LNCaP clone FGC (cell line): ENCODE results near the gene ATF1.

ENCODE experiments used
- DNase-seq: peaks from one replicate; pipeline ENCODE4 v3.0.0-alpha.2; 2011; ENCODE audit warnings: low read depth
- H3K4me3 ChIP-seq: 2 replicates; pipeline ENCODE4 v1.5.1; 2011; ENCODE audit warnings: mild to moderate bottlenecking, low read depth, low read length, control low read depth
- TF ChIP-seq, protein P1 (sequence below): IDR thresholded peaks from 2 replicates; pipeline ENCODE4 v1.5.1; 2012; ENCODE audit warnings: mild to moderate bottlenecking; ENCODE audit not compliant: control insufficient read depth, insufficient read depth; ENCODE audit errors: extremely low read depth

ATF1 gene

DNA sequence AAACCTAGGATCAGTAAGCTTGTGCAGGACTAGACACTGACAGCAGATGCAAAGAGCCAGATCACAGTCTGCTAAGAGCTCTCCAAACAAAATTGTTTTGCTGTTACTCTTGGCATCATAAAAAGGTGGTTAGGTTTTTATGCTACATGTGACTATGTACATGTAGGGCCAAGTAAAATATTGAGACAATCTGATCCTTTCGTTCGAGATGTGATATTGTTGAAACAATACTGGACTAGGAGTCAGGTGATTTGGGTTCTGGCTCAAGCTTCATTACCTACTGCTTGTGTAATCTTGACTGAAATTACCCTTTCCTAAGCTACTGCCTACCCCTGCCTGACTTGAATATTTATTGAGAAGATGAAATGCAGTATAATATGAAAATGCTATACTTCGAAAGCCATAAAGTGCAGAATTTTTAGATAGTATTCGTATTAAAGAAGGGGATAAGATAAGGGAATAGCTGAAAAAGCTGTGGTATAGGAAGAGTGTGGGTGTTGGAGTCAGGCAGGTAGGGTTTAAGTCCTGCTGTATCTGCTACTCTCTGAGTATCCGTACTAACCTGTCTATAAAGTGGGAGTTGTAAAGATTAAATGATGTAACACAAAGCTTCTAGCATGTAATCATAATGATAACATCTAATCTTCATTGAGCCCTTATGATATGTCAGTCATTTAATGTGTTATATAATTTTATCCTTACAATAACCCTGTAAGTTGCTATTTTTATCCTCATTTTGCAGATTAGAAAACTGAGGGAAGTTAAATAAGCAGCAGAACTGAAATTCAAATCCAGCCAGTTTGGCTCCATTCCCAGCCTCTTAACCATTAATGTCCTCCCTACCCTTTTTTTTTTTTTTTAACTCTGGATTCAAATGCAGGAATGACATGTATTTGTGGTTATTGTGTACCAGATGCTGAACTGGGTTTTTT is 38.6 kb upstream of the ATF1 start:
- peak; percentile 95 for DNase-seq
- TF ChIP-seq, protein P1, sequence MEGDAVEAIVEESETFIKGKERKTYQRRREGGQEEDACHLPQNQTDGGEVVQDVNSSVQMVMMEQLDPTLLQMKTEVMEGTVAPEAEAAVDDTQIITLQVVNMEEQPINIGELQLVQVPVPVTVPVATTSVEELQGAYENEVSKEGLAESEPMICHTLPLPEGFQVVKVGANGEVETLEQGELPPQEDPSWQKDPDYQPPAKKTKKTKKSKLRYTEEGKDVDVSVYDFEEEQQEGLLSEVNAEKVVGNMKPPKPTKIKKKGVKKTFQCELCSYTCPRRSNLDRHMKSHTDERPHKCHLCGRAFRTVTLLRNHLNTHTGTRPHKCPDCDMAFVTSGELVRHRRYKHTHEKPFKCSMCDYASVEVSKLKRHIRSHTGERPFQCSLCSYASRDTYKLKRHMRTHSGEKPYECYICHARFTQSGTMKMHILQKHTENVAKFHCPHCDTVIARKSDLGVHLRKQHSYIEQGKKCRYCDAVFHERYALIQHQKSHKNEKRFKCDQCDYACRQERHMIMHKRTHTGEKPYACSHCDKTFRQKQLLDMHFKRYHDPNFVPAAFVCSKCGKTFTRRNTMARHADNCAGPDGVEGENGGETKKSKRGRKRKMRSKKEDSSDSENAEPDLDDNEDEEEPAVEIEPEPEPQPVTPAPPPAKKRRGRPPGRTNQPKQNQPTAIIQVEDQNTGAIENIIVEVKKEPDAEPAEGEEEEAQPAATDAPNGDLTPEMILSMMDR, result no peak
- no peak overlapping the region for H3K4me3 ChIP-seq

DNA sequence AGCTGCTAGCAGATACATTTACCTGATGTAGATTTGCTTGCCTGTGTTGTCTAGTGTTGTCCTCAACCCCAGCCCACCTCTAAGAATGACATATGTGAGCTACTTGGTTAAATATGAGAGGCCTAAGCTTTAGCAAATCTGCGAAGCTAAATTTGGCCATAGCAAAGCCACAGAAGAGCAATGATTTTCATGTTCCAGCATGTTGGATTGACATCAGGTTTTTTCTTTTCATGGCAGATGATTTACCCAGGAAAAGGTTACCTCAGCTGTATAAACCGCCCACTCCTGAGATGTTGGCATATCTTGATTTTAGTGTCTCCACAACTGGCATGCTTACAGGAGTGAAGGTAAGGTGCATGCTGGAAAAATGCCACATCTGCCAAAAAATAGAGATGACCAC is 36.4 kb upstream of the ATF1 start:
- TF ChIP-seq, protein P1, result no peak
- no peak overlapping the region for H3K4me3 ChIP-seq
- no peak for DNase-seq

DNA sequence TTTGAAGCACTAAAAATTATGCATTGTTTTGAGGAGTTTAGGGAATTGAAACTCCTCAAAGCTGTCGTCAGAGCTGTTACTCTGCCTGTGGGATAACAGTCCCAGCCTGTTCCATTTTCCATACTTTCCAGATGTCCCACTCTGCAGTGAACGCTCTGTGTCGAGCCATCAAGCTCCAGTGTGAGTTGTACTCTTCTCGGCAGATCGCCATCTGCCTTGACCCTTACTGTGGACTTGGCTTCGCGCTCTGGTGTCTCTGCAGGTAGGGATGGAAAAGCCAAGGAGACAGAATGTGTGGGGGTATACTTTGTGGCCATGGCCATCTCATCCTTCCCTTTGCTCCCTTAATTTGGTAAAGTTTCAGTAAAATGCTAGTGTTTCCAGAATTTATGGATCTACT is 35.5 kb upstream of the ATF1 start:
- H3K4me3 ChIP-seq, result no peak overlapping the region
- DNase-seq, result no peak
- TF ChIP-seq, protein P1, result no peak

DNA sequence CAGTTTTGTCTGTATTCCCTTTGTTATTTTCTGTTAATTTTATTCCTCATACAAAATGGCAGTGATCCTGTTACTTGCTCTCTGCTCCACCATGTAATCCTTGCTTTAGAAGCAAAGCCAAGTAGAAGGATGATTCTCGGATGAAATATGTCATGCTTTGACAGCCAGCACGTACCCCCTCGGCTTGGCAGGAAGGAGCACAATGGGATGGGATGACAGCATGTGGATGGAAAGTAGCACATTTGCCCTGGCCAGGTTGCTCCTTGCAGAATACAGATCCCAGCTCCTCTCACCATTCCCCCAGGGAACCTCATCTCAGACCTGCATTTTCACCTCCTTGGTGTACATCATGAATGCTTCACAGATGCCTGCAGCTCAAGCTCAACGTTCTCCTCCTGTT is 35.1 kb upstream of the ATF1 start:
- TF ChIP-seq, protein P1, result no peak
- no peak for DNase-seq
- H3K4me3 ChIP-seq, result no peak overlapping the region

DNA sequence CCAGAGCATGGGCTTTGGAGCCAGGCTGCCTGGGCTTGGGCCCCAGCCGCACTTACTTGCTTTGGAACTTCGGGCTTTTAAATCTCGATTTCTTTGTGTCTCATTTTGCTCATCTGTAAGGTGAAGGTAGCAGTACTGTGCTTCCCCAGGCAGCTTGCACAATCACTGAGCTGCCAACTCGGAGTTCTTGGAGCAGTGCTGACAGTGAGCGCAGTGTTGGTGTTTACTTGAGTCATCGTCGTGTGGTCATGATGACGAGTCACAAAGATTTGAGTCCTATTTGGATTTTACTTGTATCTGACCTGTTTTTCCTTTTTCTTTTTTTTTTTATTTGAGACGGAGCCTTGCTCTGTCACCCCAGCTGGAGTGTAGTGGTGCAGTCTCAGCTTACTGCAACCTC is 31.3 kb upstream of the ATF1 start:
- no peak for DNase-seq
- no peak overlapping the region for H3K4me3 ChIP-seq
- TF ChIP-seq, protein P1, result no peak

DNA sequence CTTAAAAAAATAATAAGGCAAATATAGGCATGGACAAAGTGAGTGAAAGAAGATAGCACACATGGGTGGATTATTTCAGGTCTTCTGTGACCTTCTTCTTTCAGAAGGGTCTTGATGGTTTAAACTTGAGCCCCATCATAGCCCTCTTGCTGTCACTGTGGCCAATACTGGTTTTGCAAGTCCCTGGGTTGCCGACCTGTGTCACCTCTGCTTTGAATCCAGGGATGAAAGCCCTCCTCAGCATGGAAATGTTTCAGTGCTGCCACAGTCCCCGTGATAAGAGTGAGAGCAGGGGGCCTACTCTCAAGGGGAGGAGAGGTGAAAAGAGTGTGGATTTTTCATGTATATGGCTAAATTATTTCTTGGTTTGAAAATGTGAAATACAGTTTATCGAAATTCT is 30.2 kb upstream of the ATF1 start:
- no peak overlapping the region for H3K4me3 ChIP-seq
- TF ChIP-seq, protein P1, result no peak
- no peak for DNase-seq
